ENCODE data around the gene PRKCD.

DNA sequence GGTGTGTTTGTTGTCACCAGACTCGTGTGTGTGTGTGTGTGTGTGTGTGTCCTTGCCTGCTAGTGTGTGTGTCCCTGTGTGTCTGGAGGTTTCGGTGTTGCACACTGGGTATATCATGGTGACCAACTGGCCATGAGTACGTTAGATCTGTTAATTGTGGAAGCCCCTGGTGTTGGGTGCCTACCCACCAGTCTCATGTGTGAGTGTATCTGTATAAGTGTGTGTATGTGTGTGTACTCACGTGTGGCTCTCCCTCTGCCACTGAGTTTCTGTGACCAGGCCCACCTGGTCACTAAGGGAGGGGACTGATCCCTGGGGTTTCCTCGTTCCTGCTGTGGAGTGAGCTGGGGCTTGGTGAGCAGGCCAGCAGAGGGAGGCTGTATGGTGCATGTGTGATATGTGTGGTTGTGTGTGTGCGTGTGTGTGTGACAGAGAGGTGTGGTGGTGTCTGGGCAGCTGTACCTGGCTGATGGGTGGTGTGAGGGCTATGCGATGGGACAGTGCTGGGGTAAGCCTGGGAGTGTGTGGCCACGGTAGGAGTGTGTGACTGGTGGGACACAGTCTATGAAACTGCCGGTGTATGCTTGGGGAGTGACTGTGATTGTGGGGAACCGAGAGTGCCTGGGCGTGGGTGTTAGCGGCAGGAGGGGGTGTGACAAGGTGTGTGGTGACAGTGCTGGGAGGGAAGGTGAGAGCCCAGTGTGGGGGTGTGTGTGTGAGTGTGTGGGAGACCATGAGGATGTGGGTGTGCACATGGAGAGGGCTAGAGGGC is 1.8 kb downstream of the PRKCD start:
- TF ChIP-seq, protein P1, sequence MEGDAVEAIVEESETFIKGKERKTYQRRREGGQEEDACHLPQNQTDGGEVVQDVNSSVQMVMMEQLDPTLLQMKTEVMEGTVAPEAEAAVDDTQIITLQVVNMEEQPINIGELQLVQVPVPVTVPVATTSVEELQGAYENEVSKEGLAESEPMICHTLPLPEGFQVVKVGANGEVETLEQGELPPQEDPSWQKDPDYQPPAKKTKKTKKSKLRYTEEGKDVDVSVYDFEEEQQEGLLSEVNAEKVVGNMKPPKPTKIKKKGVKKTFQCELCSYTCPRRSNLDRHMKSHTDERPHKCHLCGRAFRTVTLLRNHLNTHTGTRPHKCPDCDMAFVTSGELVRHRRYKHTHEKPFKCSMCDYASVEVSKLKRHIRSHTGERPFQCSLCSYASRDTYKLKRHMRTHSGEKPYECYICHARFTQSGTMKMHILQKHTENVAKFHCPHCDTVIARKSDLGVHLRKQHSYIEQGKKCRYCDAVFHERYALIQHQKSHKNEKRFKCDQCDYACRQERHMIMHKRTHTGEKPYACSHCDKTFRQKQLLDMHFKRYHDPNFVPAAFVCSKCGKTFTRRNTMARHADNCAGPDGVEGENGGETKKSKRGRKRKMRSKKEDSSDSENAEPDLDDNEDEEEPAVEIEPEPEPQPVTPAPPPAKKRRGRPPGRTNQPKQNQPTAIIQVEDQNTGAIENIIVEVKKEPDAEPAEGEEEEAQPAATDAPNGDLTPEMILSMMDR (conservative IDR thresholded peaks at IDR 0.05; ENCODE audit: low read depth, low read length), result no peak
- TF ChIP-seq EZH2 (IDR thresholded peaks at IDR 0.05; ENCODE audit: borderline replicate concordance, low read depth, low read length, poor library complexity, severe bottlenecking), result no peak

Measured in A673 (cell line).